ENCODE results near the gene PCCA. TPM values are rescaled to one million over a fixed set of nuclear protein-coding genes. Genes with fewer than 3 reads are reported as not detected.

The PCCA gene
- total RNA-seq, 3 donors from 2014 or later = 55.7 to 98.6 (median 70.5) TPM

GRCh38 chr13:100302391-100302790, 213.5 kb downstream of the PCCA start:
- TF ChIP-seq CTCF (IDR thresholded peaks at IDR 0.05) = no peak
- Histone ChIP-seq H3K36me3 (ENCODE audit: low read depth) (no peaks in the 10 kb centered on the region), H3K4me1 (ENCODE audit: low read depth) (no peaks in the 10 kb centered on the region), H3K9me3 (no peaks in the 10 kb centered on the region), H3K4me3 (no peak overlapping the region)
- no peak for DNase-seq
- intact Hi-C loops (cut with DNase I, micrococcal nuclease) = no loop called here
- ATAC-seq = no peak

GRCh38 chr13:100304229-100304628, 215.3 kb downstream of the PCCA start:
- Histone ChIP-seq H3K4me3 (no peak overlapping the region), H3K9me3 (no peaks in the 10 kb centered on the region), H3K36me3 (ENCODE audit: low read depth) (no peaks in the 10 kb centered on the region), H3K4me1 (ENCODE audit: low read depth) (no peaks in the 10 kb centered on the region)
- intact Hi-C loops (cut with DNase I, micrococcal nuclease) = no loop called here
- no peak for DNase-seq
- no peak for TF ChIP-seq CTCF (IDR thresholded peaks at IDR 0.05)
- no peak for ATAC-seq

GRCh38 chr13:100305398-100305797, 216.5 kb downstream of the PCCA start:
- Histone ChIP-seq H3K4me3 (no peak overlapping the region), H3K4me1 (ENCODE audit: low read depth) (no peaks in the 10 kb centered on the region), H3K36me3 (ENCODE audit: low read depth) (no peaks in the 10 kb centered on the region), H3K9me3 (no peaks in the 10 kb centered on the region)
- no peak for TF ChIP-seq CTCF (IDR thresholded peaks at IDR 0.05)
- ATAC-seq (no peak), DNase-seq (no peak)
- intact Hi-C loops (cut with DNase I, micrococcal nuclease) = no loop called here

- TF ChIP-seq CTCF (IDR thresholded peaks at IDR 0.05) = no peak
- Histone ChIP-seq H3K4me1 (ENCODE audit: low read depth) (no peaks in the 10 kb centered on the region), H3K9me3 (no peaks in the 10 kb centered on the region), H3K4me3 (no peak overlapping the region), H3K36me3 (ENCODE audit: low read depth) (no peaks in the 10 kb centered on the region)
- intact Hi-C loops (cut with DNase I, micrococcal nuclease) = no loop called here
- DNase-seq (no peak), ATAC-seq (no peak)
Observed at GRCh38 chr13:100306030-100306429, 217.1 kb downstream of the PCCA start.

- no peak overlapping the region for H3K4me3 ChIP-seq
- intact Hi-C loops (cut with DNase I, micrococcal nuclease) = no loop called here
Observed at GRCh38 chr13:100306434-100306999, 217.6 kb downstream of the PCCA start.

More at GRCh38 chr13:100306434-100306999, 217.6 kb downstream of the PCCA start:
- DNase-seq = no peak
- TF ChIP-seq CTCF (IDR thresholded peaks at IDR 0.05) = no peak
- no peaks in the 10 kb centered on the region for H3K4me1 ChIP-seq (ENCODE audit: low read depth)
- H3K9me3 ChIP-seq = no peaks in the 10 kb centered on the region
- no peak for ATAC-seq
- no peaks in the 10 kb centered on the region for H3K36me3 ChIP-seq (ENCODE audit: low read depth)

Measured in mucosa of descending colon (tissue), 3 donors.